ENCODE data around the gene FRMPD1.

Gene FRMPD1

GRCh38 chr9:37790096-37790495, 139.3 kb downstream of the FRMPD1 start:
- no peak for DNase-seq

GRCh38 chr9:37792122-37792521, 141.4 kb downstream of the FRMPD1 start:
- no peak for DNase-seq

GRCh38 chr9:37796232-37796631, 145.5 kb downstream of the FRMPD1 start:
- no peak for DNase-seq

Measured in activated naive CD4-positive, alpha-beta T cell (primary cell).